Mucosa of descending colon (tissue), 3 donors: ENCODE results near the gene SEC63. TPM values are rescaled to one million over a fixed set of nuclear protein-coding genes. Genes with fewer than 3 reads are reported as not detected.

Experiments
- ATAC-seq: fragments of 200-7000 bp; cut with Tn5 transposase; one replicate; pipeline ENCODE4 v1.9.1; 2020; ENCODE audit warnings: mild to moderate bottlenecking, moderate library complexity
- DNase-seq, 3 donors: peaks; one replicate each; pipeline ENCODE4 v3.0.0-alpha.2; 2020
- H3K36me3 ChIP-seq: fragments of 200-600 bp; one replicate; pipeline ENCODE4 v1.8.0; 2021; ENCODE audit warnings: low read depth, mild to moderate bottlenecking
- H3K4me1 ChIP-seq: fragments of 200-600 bp; one replicate; pipeline ENCODE4 v1.8.0; 2021; ENCODE audit warnings: low read depth, mild to moderate bottlenecking
- H3K4me3 ChIP-seq: fragments of 200-600 bp; one replicate; pipeline ENCODE4 v1.8.0; 2021; ENCODE audit warnings: mild to moderate bottlenecking
- H3K9me3 ChIP-seq: fragments of 200-600 bp; one replicate; pipeline ENCODE4 v1.8.0; 2021; ENCODE audit warnings: mild to moderate bottlenecking
- CTCF ChIP-seq: fragments of 200-600 bp; IDR thresholded peaks from one replicate; pipeline ENCODE4 v1.8.0; 2022; ENCODE audit warnings: antibody characterized with exemption, mild to moderate bottlenecking
- intact Hi-C, 2 donors: fragments of 100-400 bp; cut with DNase I in 1 of 2; cut with micrococcal nuclease in 1 of 2; formaldehyde crosslinking; loops; one replicate each; pipeline versions ENCODE4 v1.11.0 to v1.11.1; 2022; cut with DNase I, micrococcal nuclease
- total RNA-seq, 3 donors: library from RNA; stranded (reverse); fragmentation: NEBNext Ultra II Directional in 2 of 3; extraction: Animal tissue kit (Norgen Biotek cat#: 25700) in 2 of 3; gene quantifications; one replicate each; pipeline versions ENCODE4 v1.2.1 to v1.2.4, GENCODE V29; 2021 to 2023
- donor health status: DM: no; HTN: no; CAD: no; lungs with moderate emphysema.
- donor health status: DM: no; HTN: no; CAD: no.
- donor health status: DM: no; HTN: yes; CAD: no.

Gene SEC63
- total RNA-seq, 3 donors from 2014 or later: 47.5 to 84.9 (median 70.8) TPM

GRCh38 chr6:107822176-107823046, 135.6 kb downstream of the SEC63 start:
- TF ChIP-seq CTCF: no peak
- Histone ChIP-seq H3K36me3 (no peaks in the 10 kb centered on the region), H3K4me3 (no peak overlapping the region), H3K9me3 (no peaks in the 10 kb centered on the region), H3K4me1 (no peaks in the 10 kb centered on the region)
- ATAC-seq (peak; percentile 28), DNase-seq (no peak)
- intact Hi-C loops: no loop called here

GRCh38 chr6:107821591-107821990, 136.4 kb downstream of the SEC63 start:
- Histone ChIP-seq H3K4me1 (peaks cover 5% of the 10 kb centered on the region), H3K4me3 (no peak overlapping the region), H3K36me3 (no peaks in the 10 kb centered on the region), H3K9me3 (no peaks in the 10 kb centered on the region)
- ATAC-seq: no peak
- no peak for TF ChIP-seq CTCF
- intact Hi-C loops: no loop called here
- DNase-seq: no peak

GRCh38 chr6:107820338-107821261, 137.4 kb downstream of the SEC63 start:
- peaks cover 5% of the 10 kb centered on the region for H3K4me1 ChIP-seq
- no peak overlapping the region for H3K4me3 ChIP-seq
- TF ChIP-seq CTCF: no peak
- H3K36me3 ChIP-seq: no peaks in the 10 kb centered on the region
- peak in 2 of 3 donors; percentile 24 to 34 for DNase-seq
- ATAC-seq: peak; percentile 16
- H3K9me3 ChIP-seq: no peaks in the 10 kb centered on the region
- intact Hi-C loops: no loop called here

- Histone ChIP-seq H3K4me3 (no peak overlapping the region), H3K9me3 (no peaks in the 10 kb centered on the region), H3K36me3 (no peaks in the 10 kb centered on the region), H3K4me1 (peaks cover 5% of the 10 kb centered on the region)
- no peak for TF ChIP-seq CTCF
- DNase-seq: no peak
- intact Hi-C loops: no loop called here
- ATAC-seq: peak; percentile 12
Measured at GRCh38 chr6:107819964-107820337, 138.1 kb downstream of the SEC63 start.

GRCh38 chr6:107819217-107819616, 138.8 kb downstream of the SEC63 start:
- Histone ChIP-seq H3K9me3 (no peaks in the 10 kb centered on the region), H3K4me3 (no peak overlapping the region), H3K4me1 (peaks cover 5% of the 10 kb centered on the region), H3K36me3 (no peaks in the 10 kb centered on the region)
- ATAC-seq (no peak), DNase-seq (no peak)
- TF ChIP-seq CTCF: no peak
- intact Hi-C loops: no loop called here
